Caco-2 (cell line): ENCODE measurements around the gene USH2A. TPM values are rescaled to one million over a fixed set of nuclear protein-coding genes. Genes with fewer than 3 reads are reported as not detected.

Source experiments
- BruUV-seq: library from RNA; stranded (reverse); fragments of 400-500 nt; replicated peaks from 2 replicates; lab custom pipeline; 2021; lab: Mats Ljungman, UMichigan
- CTCF ChIA-PET: fragments of 300-600 bp; sonication (Branson Sonifier 250); formaldehyde crosslinking; loops from one replicate; lab custom pipeline; 2022; ENCODE audit warnings: antibody characterized with exemption; lab: Charles Lee
- POLR2A ChIA-PET: fragments of 300-600 bp; sonication (Branson Sonifier 250); formaldehyde crosslinking; loops from one replicate; lab custom pipeline; 2022; ENCODE audit warnings: antibody characterized with exemption; lab: Charles Lee
- DNase-seq, 2 experiments: peaks; one replicate each; pipeline versions ENCODE4 v3.0.0 to v3.0.0-alpha.2; 2020 to 2022
- H3K27me3 ChIP-seq: replicated peaks from 2 replicates; pipeline ENCODE4 v1.6.0; 2011; ENCODE audit warnings: low read length; ENCODE audit not compliant: control insufficient read depth, insufficient read depth
- H3K36me3 ChIP-seq: 2 replicates; pipeline ENCODE4 v1.5.1; 2011; ENCODE audit warnings: low read length; ENCODE audit not compliant: control insufficient read depth, insufficient read depth
- H3K4me1 ChIP-seq: fragments of 250-450 bp; sonication (Bioruptor Pico); 2 replicates; pipeline ENCODE4 v1.5.1; 2020; ENCODE audit warnings: mild to moderate bottlenecking
- H3K4me3 ChIP-seq: 2 replicates; pipeline ENCODE4 v1.5.1; 2011; ENCODE audit warnings: low read depth, mild to moderate bottlenecking, control low read depth, low read length
- H3K9me3 ChIP-seq: fragments of 250-450 bp; sonication (Bioruptor Pico); 2 replicates; pipeline ENCODE4 v1.5.1; 2020; ENCODE audit warnings: mild to moderate bottlenecking, moderate library complexity
- H3K27ac Mint-ChIP-seq: one replicate; pipeline ENCODE4 v1.8.0; 2022; ENCODE audit warnings: mixed read lengths; ENCODE audit not compliant: unreplicated experiment
- H3K27me3 Mint-ChIP-seq: one replicate; pipeline ENCODE4 v1.8.0; 2022; ENCODE audit warnings: mixed read lengths; ENCODE audit not compliant: insufficient read depth, unreplicated experiment
- H3K36me3 Mint-ChIP-seq: one replicate; pipeline ENCODE4 v1.8.0; 2022; ENCODE audit warnings: mild to moderate bottlenecking, mixed read lengths; ENCODE audit not compliant: insufficient read depth, unreplicated experiment
- H3K4me1 Mint-ChIP-seq: one replicate; pipeline ENCODE4 v1.8.0; 2022; ENCODE audit warnings: low read depth, mixed read lengths; ENCODE audit not compliant: unreplicated experiment
- H3K4me3 Mint-ChIP-seq: one replicate; pipeline ENCODE4 v1.8.0; 2022; ENCODE audit warnings: mild to moderate bottlenecking, moderate library complexity, mixed read lengths; ENCODE audit not compliant: unreplicated experiment
- H3K9me3 Mint-ChIP-seq: one replicate; pipeline ENCODE4 v1.8.0; 2022; ENCODE audit warnings: mixed read lengths; ENCODE audit not compliant: unreplicated experiment
- intact Hi-C: fragments of 100-400 bp; cut with micrococcal nuclease; formaldehyde crosslinking; loops from one replicate; pipeline ENCODE4 v1.10.0; 2022; ENCODE audit not compliant: unreplicated experiment
- total RNA-seq: library from RNA; stranded (reverse); gene quantifications from 2 replicates; pipeline ENCODE4 v1.2.3, GENCODE V29; 2022
- TF ChIP-seq, protein P1 (sequence below), 2 experiments: fragments of 200-600 bp in 1 of 2; IDR thresholded peaks; 1 replicate in 1 of 2; 2 replicates in 1 of 2; pipeline versions ENCODE4 v1.5.1 to v1.8.0; 2011 to 2022; ENCODE audit warnings: antibody characterized with exemption in 1 of 2, control low read depth in 1 of 2, inconsistent platforms in 1 of 2, low read depth in 1 of 2, low read length in 1 of 2, mild to moderate bottlenecking in 1 of 2, moderate library complexity in 1 of 2; ENCODE audit not compliant: insufficient read depth in 1 of 2, severe bottlenecking in 1 of 2, unreplicated experiment in 1 of 2

USH2A gene
- total RNA-seq, 1 experiment from 2014 or later: 0.11 TPM

DNA sequence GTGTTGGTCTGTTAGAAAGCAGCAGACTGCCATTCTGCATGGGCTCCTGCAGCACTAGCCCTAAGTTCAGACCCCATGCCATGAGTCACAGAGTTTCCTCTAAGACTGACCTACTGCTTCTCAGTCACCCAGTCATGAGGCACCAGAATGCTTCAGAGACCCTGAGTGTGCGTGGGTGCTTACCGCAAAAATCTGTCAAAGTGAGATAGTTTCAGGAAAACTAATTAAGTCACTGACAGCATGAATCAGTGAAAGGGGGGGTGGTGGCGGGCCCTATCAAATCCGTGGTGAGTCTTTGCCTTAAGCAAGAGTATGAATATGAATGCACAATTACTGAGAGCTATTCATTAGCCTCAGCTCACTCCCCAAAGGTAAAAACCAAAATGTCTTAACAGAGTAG is 758.0 kb downstream of the USH2A start:
- H3K4me1 Mint-ChIP-seq: no peaks in the 10 kb centered on the region

DNA sequence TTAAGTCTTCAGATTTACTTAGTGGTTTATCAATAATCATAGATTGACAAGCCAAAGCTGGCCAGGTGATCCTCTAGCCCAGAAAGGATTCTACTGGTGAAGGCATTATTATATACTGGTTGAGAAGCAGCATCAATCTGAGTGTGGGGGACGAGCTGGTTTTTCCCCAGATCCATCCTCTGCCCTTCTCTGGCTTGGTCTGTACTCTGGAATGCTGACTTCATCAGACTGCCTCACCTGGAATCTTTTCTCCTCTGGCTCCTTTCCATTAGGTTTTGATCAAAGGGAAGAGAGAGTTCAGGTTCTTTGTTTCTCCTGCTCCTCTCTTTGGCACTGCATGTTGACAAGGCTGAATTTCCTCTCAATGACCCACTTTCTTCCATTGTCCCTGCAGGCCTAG is 762.2 kb downstream of the USH2A start:
- ChIA-PET POLR2A (no interaction called here), CTCF (no interaction called here)
- no peak overlapping the region for H3K4me3 ChIP-seq
- H3K27me3 ChIP-seq: no peaks in the 10 kb centered on the region
- H3K4me1 ChIP-seq: no peaks in the 10 kb centered on the region
- Mint-ChIP-seq H3K4me1 (no peaks in the 10 kb centered on the region), H3K4me3 (no peak overlapping the region), H3K36me3 (no peaks in the 10 kb centered on the region), H3K9me3 (no peaks in the 10 kb centered on the region), H3K27me3 (no peaks in the 10 kb centered on the region), H3K27ac (no peak overlapping the region)
- no TSS peak for BruUV-seq
- TF ChIP-seq, protein P1, sequence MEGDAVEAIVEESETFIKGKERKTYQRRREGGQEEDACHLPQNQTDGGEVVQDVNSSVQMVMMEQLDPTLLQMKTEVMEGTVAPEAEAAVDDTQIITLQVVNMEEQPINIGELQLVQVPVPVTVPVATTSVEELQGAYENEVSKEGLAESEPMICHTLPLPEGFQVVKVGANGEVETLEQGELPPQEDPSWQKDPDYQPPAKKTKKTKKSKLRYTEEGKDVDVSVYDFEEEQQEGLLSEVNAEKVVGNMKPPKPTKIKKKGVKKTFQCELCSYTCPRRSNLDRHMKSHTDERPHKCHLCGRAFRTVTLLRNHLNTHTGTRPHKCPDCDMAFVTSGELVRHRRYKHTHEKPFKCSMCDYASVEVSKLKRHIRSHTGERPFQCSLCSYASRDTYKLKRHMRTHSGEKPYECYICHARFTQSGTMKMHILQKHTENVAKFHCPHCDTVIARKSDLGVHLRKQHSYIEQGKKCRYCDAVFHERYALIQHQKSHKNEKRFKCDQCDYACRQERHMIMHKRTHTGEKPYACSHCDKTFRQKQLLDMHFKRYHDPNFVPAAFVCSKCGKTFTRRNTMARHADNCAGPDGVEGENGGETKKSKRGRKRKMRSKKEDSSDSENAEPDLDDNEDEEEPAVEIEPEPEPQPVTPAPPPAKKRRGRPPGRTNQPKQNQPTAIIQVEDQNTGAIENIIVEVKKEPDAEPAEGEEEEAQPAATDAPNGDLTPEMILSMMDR (IDR thresholded peaks at IDR 0.05; ENCODE audit: insufficient read depth in 1 of 2, low read depth in 1 of 2, low read length in 1 of 2, severe bottlenecking in 1 of 2, unreplicated experiment in 1 of 2): no peak
- intact Hi-C loops: no loop called here
- no peak for DNase-seq
- H3K36me3 ChIP-seq: no peaks in the 10 kb centered on the region
- H3K9me3 ChIP-seq: no peaks in the 10 kb centered on the region

More for the DNA sequence above, 758.0 kb downstream of the USH2A start:
- TF ChIP-seq, protein P1 (IDR thresholded peaks at IDR 0.05; ENCODE audit: insufficient read depth in 1 of 2, low read depth in 1 of 2, low read length in 1 of 2, severe bottlenecking in 1 of 2, unreplicated experiment in 1 of 2): no peak
- no peaks in the 10 kb centered on the region for H3K9me3 ChIP-seq
- BruUV-seq: no TSS peak
- H3K4me3 ChIP-seq: no peak overlapping the region
- Mint-ChIP-seq H3K27me3 (no peaks in the 10 kb centered on the region), H3K9me3 (no peaks in the 10 kb centered on the region), H3K4me3 (no peak overlapping the region), H3K36me3 (no peaks in the 10 kb centered on the region), H3K27ac (no peak overlapping the region)
- no peaks in the 10 kb centered on the region for H3K27me3 ChIP-seq
- DNase-seq: no peak
- ChIA-PET POLR2A (no interaction called here), CTCF (no interaction called here)
- no peaks in the 10 kb centered on the region for H3K36me3 ChIP-seq
- no peaks in the 10 kb centered on the region for H3K4me1 ChIP-seq
- intact Hi-C loops: no loop called here

DNA sequence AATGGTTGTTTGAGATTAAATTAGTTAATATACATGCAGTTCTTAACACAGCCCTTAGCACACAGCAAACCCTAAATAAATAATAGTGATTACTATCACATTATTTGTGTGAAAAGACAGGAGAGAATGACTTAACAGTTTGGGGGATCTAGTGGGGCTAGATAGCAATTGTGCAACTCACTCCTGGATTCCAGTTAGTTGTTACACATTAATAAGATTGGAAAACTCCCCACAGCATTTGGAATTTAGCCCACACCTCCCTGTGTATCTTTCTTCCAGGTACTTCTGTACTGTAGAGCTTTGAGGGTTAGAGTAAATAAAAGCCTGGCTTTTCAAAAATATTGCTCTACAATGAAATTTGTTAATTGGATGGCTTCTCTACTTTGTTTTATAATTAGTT is 763.0 kb downstream of the USH2A start:
- BruUV-seq: no TSS peak
- H3K36me3 Mint-ChIP-seq: no peaks in the 10 kb centered on the region

More for the DNA sequence above, 763.0 kb downstream of the USH2A start:
- intact Hi-C loops: no loop called here
- no peaks in the 10 kb centered on the region for H3K36me3 ChIP-seq
- no peak for DNase-seq
- H3K9me3 ChIP-seq: no peaks in the 10 kb centered on the region
- no peaks in the 10 kb centered on the region for H3K27me3 ChIP-seq
- TF ChIP-seq, protein P1 (IDR thresholded peaks at IDR 0.05; ENCODE audit: insufficient read depth in 1 of 2, low read depth in 1 of 2, low read length in 1 of 2, severe bottlenecking in 1 of 2, unreplicated experiment in 1 of 2): no peak
- Mint-ChIP-seq H3K9me3 (no peaks in the 10 kb centered on the region), H3K4me3 (no peak overlapping the region), H3K27me3 (no peaks in the 10 kb centered on the region), H3K27ac (no peak overlapping the region), H3K4me1 (no peaks in the 10 kb centered on the region)
- no peak overlapping the region for H3K4me3 ChIP-seq
- ChIA-PET POLR2A (no interaction called here), CTCF (no interaction called here)
- no peaks in the 10 kb centered on the region for H3K4me1 ChIP-seq
